ENCODE results near the gene ADORA2A.
A peak's percentile ranks its signal among the peaks of the same experiment; 100 is the strongest.

ADORA2A gene

DNA sequence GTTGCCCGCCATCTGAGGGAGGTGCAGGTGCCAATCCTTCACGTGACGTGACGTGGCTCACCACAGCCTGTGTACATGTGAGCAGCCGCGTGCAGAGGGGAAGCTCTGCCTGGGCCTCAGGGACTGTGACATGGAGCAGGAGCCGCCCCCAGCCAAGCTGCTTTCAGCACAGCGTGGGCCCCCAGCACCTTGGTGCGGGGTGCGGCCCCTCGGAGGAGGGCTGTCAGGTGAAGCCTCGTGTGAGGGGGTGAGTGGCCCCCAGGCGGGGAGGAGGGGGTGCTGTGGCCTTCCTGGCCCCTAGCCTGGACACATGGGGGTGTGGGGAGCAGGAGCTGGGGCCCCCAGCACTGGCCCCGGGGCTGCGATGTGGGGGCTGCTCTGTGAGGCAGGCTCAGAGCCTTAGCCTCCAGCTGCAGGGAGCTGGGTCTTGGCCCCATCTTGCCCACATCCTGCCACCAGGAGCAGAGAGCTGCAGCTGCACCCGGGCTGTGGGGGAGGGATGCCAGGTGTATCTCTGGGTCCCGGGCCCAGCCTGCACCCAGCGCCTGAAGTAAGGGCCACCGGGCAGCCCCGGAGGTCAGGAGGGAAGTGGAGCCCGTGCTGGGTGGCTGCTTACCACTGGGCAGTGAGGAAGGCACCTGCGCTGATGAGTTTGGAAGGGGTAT lies at the start of gene ADORA2A:
Gene ADORA2A, plus strand, starts transcription at position 100 of the 665 bp plus-strand sequence. CDS start 5,806 bp downstream, outside the sequence.
- DNase-seq (ENCODE audit: low read depth): peak; percentile 63

DNA sequence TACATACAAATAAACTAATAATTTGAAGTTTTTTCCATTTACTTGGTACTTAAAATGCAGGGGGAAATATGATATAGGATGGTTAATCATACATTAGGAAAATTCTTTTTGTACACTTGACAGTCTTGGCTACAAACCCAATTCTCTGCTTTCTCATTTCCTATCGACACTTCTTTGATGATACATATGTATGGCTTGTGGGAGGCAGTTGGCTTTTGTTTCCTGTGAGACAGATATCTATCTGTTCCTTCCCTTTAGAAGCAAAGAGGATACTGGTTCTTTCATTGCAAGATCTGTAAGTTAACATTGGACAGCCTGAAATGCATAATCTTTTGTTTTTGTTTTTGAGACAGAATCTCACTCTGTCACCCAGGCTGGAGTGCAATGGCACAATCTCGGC lies 47.9 kb upstream of the ADORA2A start:
- DNase-seq (ENCODE audit: low read depth): no peak

- DNase-seq (ENCODE audit: low read depth): no peak
Observed at GRCh38 chr22:24380220-24380904, 47.0 kb upstream of the ADORA2A start.

- no peak for DNase-seq (ENCODE audit: low read depth)
Observed at GRCh38 chr22:24380905-24381230, 46.5 kb upstream of the ADORA2A start.

DNA sequence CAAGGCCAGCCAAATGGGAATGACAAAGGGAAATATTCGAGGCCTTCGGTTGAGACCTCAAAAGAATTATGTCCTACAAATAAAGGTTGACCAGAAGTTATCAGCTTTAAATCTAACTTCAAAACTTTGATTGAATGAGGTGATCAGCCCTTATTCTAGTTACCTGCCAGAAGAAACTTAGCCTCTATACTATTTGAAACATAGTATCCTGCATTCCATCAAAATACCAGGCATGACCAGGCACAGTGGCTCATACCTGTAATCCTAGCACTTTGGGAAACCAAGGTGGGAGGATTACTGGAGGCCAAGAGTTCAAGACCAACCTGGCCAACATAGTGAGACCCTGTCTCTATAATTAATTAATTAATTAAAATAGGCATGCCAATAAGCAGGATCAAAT lies 44.3 kb upstream of the ADORA2A start:
- DNase-seq (ENCODE audit: low read depth): no peak

DNA sequence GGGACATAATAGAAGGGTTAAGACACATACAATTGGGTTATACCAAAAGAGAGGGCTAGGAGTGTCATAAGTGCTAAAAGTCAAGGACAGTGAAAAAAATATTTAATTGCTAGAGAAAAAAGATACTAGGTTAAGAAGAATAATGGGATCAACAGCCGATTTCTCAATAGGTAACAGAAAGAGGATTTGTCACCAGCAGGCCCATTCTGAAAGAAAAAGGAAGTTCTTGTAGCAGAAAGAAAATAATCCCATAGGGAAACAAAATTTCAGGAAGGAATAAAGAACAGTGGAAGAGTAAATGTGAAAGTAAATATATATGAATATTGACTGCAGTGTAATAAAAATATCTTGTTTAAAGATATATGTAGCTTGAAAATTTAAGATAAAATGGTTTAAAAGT lies 43.3 kb upstream of the ADORA2A start:
- DNase-seq (ENCODE audit: low read depth): no peak

- no peak for DNase-seq (ENCODE audit: low read depth)
Observed at GRCh38 chr22:24386937-24387471, 40.4 kb upstream of the ADORA2A start.

DNA sequence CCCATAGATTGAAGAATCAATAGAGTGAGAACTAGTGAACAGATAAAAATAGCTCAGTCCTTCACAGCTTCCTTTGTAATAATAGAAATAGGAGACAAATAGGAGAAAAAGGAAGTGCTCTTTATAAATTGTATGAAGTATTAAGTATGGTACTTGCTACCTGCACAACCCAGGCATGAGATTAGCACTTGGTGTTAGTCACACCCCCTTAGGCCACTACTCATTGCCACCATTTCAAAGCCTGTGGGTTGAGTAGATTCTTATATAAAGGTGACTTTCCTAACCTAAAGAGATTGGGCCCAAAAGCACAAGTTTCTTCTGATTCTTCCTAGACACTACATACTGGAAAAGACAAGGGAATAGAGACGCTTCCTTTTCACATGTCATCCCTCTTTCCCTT lies 37.7 kb upstream of the ADORA2A start:
- no peak for DNase-seq (ENCODE audit: low read depth)

DNA sequence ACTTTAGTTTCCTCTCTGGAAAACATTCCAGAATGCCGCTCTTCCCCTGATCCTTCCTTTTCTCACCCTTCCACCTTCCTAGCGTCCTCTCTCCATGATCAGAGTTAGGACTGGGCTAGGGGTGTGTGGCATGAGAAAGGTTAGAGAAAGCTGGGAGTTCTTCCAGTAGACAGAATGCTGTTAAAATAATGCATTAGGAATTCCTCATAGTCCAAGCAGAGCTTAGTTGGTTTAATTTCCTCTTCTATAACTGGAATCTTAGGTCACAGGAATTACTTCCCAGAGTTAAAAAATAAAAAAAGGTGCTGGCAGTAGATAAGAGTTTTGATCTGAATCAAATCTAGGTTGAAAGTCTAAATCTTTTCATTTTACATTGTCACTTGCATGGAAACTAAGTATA lies 37.2 kb upstream of the ADORA2A start:
- no peak for DNase-seq (ENCODE audit: low read depth)

- no peak for DNase-seq (ENCODE audit: low read depth)
Observed at GRCh38 chr22:24390576-24390975, 36.8 kb upstream of the ADORA2A start.

DNA sequence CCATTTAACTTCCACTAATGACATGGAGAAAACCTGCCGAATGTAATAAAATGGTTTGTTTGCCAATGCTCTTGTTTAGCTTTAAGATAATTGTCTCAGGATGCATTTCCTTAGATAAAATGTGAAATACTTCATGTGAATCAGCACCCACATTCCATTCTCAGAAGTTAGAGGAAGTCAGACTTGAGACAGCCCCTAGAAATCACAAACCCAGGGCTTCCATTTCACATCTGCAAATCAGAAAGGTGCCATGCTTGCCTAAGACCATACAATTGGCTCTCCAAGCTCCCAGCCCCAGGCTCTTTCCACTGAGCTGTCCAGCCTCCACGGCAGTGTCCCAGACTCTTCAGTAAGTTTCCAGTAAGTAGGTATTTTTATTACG lies 35.6 kb upstream of the ADORA2A start:
- DNase-seq (ENCODE audit: low read depth): no peak

- DNase-seq (ENCODE audit: low read depth): no peak
Observed at GRCh38 chr22:24392218-24392931, 35.0 kb upstream of the ADORA2A start.

GRCh38 chr22:24393012-24393559 lies 34.3 kb upstream of the ADORA2A start:
- no peak for DNase-seq (ENCODE audit: low read depth)

DNA sequence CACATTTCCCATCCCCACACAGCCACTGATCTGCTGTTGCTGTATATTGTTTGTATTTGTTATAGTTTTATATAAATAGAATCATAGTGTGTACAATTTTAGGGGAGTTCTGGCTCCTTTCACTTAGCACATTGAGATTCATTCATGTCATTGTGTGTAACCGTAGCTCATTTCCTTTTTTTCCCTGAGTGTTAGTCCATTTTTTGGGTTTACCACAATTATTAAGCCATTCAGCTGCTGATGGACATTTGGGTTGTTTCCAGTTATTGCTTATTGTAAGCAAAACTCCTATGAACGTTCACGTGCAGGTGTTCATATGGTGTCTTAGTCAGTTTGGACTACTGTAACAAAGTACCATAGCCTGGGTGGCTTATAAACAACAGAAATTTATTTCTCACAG lies 33.6 kb upstream of the ADORA2A start:
- no peak for DNase-seq (ENCODE audit: low read depth)

GRCh38 chr22:24394254-24394653 lies 33.1 kb upstream of the ADORA2A start:
- DNase-seq (ENCODE audit: low read depth): no peak

GRCh38 chr22:24398409-24398808 lies 29.0 kb upstream of the ADORA2A start:
- no peak for DNase-seq (ENCODE audit: low read depth)

DNA sequence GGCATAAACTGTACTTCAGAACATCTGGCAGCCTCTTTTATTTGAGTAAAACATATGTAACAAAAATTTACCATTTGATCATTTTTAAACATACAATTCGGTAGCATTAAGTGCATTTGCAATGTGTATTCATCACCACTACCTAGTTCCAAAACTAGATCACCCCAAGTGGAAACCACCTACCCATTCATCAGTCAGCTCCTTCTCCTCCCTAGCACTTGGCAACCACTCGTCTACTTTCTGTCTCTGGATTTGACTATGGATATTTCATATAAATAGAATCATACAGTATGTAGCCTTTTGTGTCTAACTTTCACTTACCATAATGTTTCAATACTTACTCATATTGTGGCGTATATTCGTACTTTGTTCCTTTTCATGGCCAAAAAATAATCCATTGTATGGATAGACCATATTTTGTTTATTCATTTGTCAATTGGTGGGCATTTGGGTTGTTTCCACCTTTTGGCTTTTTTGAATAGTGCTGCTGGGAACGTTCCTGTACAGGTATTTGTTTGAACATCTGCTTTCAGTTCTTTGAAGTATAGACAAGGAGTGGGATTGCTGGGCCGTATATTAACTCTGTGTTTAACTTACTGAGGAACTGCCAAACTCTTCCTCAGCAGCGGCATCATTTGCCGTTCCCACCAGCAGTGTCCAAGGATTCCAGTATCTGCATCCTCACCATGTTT lies 27.2 kb upstream of the ADORA2A start:
- DNase-seq (ENCODE audit: low read depth): no peak

DNA sequence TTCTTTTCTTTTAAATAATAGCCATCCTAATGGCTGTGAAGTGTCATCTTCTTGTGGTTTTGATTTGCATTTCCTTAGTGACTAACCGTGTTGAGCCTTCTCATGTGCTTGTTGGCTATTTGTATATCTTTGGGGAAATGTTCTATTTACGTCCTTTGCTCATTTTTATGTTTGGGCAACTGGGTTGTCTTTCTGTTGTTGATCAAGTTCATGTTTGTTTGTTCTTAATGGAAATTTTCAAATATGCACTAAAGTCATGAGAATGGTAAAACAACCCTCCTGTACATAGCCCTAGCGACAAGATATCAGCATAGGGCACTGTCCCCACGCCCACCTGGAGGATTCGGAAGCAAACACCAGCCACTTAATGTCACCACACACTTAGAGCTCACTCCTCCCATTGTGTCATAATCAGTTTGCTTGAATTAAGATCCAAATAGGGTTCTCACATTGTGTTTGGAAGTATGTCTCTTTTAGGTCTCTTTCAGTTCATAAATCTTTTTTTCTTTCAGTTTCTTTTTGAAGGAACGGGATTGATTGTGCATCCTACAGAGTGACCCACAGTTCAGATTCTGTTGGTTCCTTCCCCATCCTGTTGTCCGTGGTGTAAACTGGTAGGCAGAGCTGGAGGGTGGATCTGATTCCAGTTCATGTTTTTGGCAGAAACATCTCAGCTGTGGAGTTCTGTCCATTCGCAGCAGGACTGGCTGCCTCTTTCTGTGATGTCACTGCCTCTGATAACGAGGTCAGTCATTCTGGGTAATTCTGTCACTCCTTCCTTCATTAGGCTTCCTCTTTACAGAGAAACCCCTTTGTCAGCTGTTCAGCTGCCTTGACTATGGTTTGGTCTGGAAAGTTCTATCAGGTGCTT lies 26.4 kb upstream of the ADORA2A start:
- DNase-seq (ENCODE audit: low read depth): no peak

GRCh38 chr22:24401931-24402367 lies 25.4 kb upstream of the ADORA2A start:
- DNase-seq (ENCODE audit: low read depth): no peak

GRCh38 chr22:24402460-24403192 lies 24.8 kb upstream of the ADORA2A start:
- DNase-seq (ENCODE audit: low read depth): no peak

Data from stimulated activated CD8-positive, alpha-beta memory T cell treated with anti-CD3 and anti-CD28 coated beads, Interleukin-7, amount 100 ng/mL, for 24 hours (primary cell).